GM19324 (cell line): ENCODE data around the gene OR2W1.

Source experiments
- ATAC-seq: cut with Tn5 transposase; IDR thresholded peaks from one replicate; pipeline ENCODE4 v1.9.1; 2021; ENCODE audit warnings: mild to moderate bottlenecking, moderate library complexity; ENCODE audit not compliant: unreplicated experiment, low FRiP score

Gene OR2W1

GRCh38 chr6:29005183-29005885, 39.6 kb downstream of the OR2W1 start, which contains the start of gene ZNF311:
TSS of gene ZNF311 (minus strand) at chr6:29005315. CDS start at chr6:29003954, 1,361 bp downstream.
- ATAC-seq = no peak

GRCh38 chr6:28996844-28997510, 48.0 kb downstream of the OR2W1 start:
- ATAC-seq = no peak

GRCh38 chr6:28995093-28995650, 49.8 kb downstream of the OR2W1 start:
- no peak for ATAC-seq
